HL-60 (cell line): ENCODE results near the gene SLC39A5.

ENCODE experiments used
- DNase-seq, 2 experiments: peaks; one replicate each; pipeline ENCODE4 v3.0.0-alpha.2; 2010 to 2020; ENCODE audit warnings: low read depth in 1 of 2, low spot score in 1 of 2
- H3K27ac ChIP-seq: fragments of 250-450 bp; sonication (Bioruptor Pico); replicated peaks from 2 replicates; pipeline ENCODE4 v1.5.1; 2020; ENCODE audit warnings: mild to moderate bottlenecking, moderate library complexity
- H3K27me3 ChIP-seq: fragments of 250-450 bp; sonication (Bioruptor Pico); 2 replicates; pipeline ENCODE4 v1.5.1; 2021; ENCODE audit warnings: mild to moderate bottlenecking, moderate library complexity; ENCODE audit not compliant: insufficient read depth, poor library complexity, severe bottlenecking
- H3K4me3 ChIP-seq: replicated peaks from 2 replicates; pipeline ENCODE4 v1.5.1; 2011; ENCODE audit warnings: mild to moderate bottlenecking, control low read depth, low read length; ENCODE audit not compliant: insufficient read depth
- CTCF ChIP-seq: IDR thresholded peaks from one replicate; pipeline ENCODE4 v1.5.1; 2011; ENCODE audit warnings: low read length, control low read depth, inconsistent platforms; ENCODE audit not compliant: insufficient read depth
- GABPA ChIP-seq: IDR thresholded peaks from 2 replicates; pipeline ENCODE4 v1.6.1; 2012; ENCODE audit warnings: low read depth
- POLR2AphosphoS5 ChIP-seq: IDR thresholded peaks from 2 replicates; pipeline ENCODE4 v1.6.1; 2012; ENCODE audit warnings: low read depth
- REST ChIP-seq: IDR thresholded peaks from 2 replicates; pipeline ENCODE4 v1.6.1; 2012; ENCODE audit warnings: low read depth; ENCODE audit not compliant: insufficient replicate concordance
- SPI1 ChIP-seq: IDR thresholded peaks from 2 replicates; pipeline ENCODE4 v1.6.1; 2012; ENCODE audit warnings: low read depth, mild to moderate bottlenecking, borderline replicate concordance

SLC39A5 gene

DNA sequence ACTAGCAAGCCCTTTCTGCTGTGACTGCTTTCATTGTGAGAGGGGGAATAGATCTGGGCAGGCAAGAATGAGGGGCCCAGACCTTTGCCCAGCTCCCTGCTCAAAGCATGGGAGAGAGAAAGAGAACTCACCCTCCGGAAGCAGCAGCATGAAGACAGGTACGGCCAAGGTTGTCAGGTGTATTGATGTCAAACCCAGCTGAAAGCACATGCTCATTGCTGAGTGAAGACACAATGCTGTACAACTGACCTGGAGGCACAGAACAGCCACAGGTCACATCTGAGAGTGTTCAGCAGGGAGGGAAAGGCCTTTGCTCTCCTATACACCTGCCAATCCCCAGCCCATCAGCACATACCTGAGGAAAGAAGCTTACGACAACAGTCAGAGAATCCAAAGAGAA, 22.8 kb downstream of the SLC39A5 start:
- no peak overlapping the region for H3K27ac ChIP-seq
- TF ChIP-seq CTCF (no peak), SPI1 (no peak), POLR2AphosphoS5 (no peak), REST (no peak), GABPA (no peak)
- DNase-seq, result no peak
- no peak overlapping the region for H3K4me3 ChIP-seq
- H3K27me3 ChIP-seq, result no peaks in the 10 kb centered on the region

DNA sequence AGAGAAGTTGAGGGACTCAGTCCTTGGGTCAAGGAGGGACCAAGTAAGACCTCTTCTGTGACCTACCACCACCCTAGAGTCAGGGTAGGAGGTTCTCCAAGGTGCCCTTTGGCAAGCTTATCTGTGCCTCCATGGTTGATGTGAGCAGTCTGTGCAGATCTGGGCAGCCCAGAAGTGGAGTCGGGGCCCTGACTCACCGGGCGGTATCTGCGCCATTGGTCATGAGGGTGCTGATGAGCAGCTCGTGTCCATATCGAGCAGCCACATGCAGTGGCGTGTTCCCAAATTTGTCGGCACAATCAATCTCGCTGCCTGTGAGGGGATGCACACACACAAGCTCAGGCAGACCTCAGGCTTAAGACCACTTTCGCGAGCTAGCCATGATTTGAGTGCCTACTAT, 23.2 kb downstream of the SLC39A5 start:
- H3K4me3 ChIP-seq, result no peak overlapping the region
- DNase-seq, result no peak
- no peak overlapping the region for H3K27ac ChIP-seq
- TF ChIP-seq GABPA (no peak), SPI1 (no peak), POLR2AphosphoS5 (no peak), REST (no peak), CTCF (no peak)
- no peaks in the 10 kb centered on the region for H3K27me3 ChIP-seq

DNA sequence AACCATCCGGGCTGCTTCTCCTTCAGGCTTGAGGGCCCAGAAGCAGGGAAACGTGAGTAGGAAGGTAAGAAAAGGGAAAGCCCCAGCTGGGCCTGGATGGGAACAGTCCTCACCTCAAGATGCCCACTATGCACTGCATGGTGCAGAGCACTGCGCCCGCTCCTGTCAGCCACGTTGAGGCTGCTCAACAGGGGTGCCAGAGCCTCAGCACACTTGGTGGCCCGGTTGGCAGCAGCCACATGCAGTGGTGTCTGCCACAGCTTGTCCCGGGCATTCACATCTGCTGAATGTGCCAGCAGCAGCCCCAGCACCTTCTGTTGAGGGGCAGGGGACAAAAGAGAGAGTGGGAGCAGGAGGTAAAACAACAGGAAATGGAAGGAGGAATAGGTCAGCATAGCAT, 25.8 kb downstream of the SLC39A5 start:
- DNase-seq, result no peak
- H3K27me3 ChIP-seq, result no peaks in the 10 kb centered on the region
- no peak overlapping the region for H3K4me3 ChIP-seq
- no peak overlapping the region for H3K27ac ChIP-seq
- no peak for TF ChIP-seq GABPA
- TF ChIP-seq REST, result no peak
